Trophoblast cell (in vitro differentiated cells and primary cell): Measurements from ENCODE around the gene PTPN12.

Experiments
- DNase-seq, 2 donors: peaks; one replicate each; pipeline ENCODE4 v3.0.0-alpha.2; 2016
- H2AFZ ChIP-seq: 2 replicates; pipeline ENCODE4 v1.6.1; 2013; ENCODE audit warnings: low read length, moderate library complexity, mild to moderate bottlenecking; ENCODE audit not compliant: insufficient read depth, poor library complexity
- H2AK5ac ChIP-seq: 2 replicates; pipeline ENCODE4 v1.6.1; 2013; ENCODE audit warnings: mild to moderate bottlenecking, low read length
- H2BK120ac ChIP-seq: 2 replicates; pipeline ENCODE4 v1.6.1; 2013; ENCODE audit warnings: low read length, mild to moderate bottlenecking, moderate library complexity; ENCODE audit not compliant: insufficient read depth, poor library complexity
- H2BK12ac ChIP-seq: 2 replicates; pipeline ENCODE4 v1.6.1; 2013; ENCODE audit warnings: mild to moderate bottlenecking, low read length, moderate library complexity
- H2BK5ac ChIP-seq: 2 replicates; pipeline ENCODE4 v1.6.1; 2013; ENCODE audit warnings: low read length, low read depth, moderate library complexity, mild to moderate bottlenecking; ENCODE audit not compliant: poor library complexity
- H3K14ac ChIP-seq: 2 replicates; pipeline ENCODE4 v1.6.1; 2013; ENCODE audit warnings: mild to moderate bottlenecking, low read length
- H3K18ac ChIP-seq: 2 replicates; pipeline ENCODE4 v1.6.1; 2013; ENCODE audit warnings: mild to moderate bottlenecking, low read length
- H3K23ac ChIP-seq: 2 replicates; pipeline ENCODE4 v1.6.1; 2013; ENCODE audit warnings: low read length
- H3K27ac ChIP-seq: 2 replicates; pipeline ENCODE4 v1.5.1; 2013; ENCODE audit warnings: low read depth, mild to moderate bottlenecking, inconsistent platforms, low read length, moderate library complexity
- H3K27me3 ChIP-seq: 2 replicates; pipeline ENCODE4 v1.6.1; 2013; ENCODE audit warnings: inconsistent platforms, mild to moderate bottlenecking, low read length, moderate library complexity; ENCODE audit not compliant: insufficient read depth
- H3K36me3 ChIP-seq, 2 experiments: 1 replicate in 1 of 2; 2 replicates in 1 of 2; pipeline ENCODE4 v1.6.1; 2013; ENCODE audit warnings: low read length in 2 of 2, mild to moderate bottlenecking in 2 of 2, moderate library complexity in 1 of 2; ENCODE audit not compliant: insufficient read depth in 2 of 2, control insufficient read depth in 1 of 2
- H3K4ac ChIP-seq: 2 replicates; pipeline ENCODE4 v1.6.1; 2013; ENCODE audit warnings: low read depth, mild to moderate bottlenecking, low read length, moderate library complexity
- H3K4me1 ChIP-seq, 2 experiments: 1 replicate in 1 of 2; 2 replicates in 1 of 2; pipeline ENCODE4 v1.6.1; 2013; ENCODE audit warnings: low read length in 2 of 2, mild to moderate bottlenecking in 2 of 2, moderate library complexity in 1 of 2; ENCODE audit not compliant: insufficient read depth in 2 of 2, control insufficient read depth in 1 of 2
- H3K4me2 ChIP-seq: 2 replicates; pipeline ENCODE4 v1.6.1; 2013; ENCODE audit warnings: inconsistent platforms, mild to moderate bottlenecking, low read length, moderate library complexity
- H3K4me3 ChIP-seq: 2 replicates; pipeline ENCODE4 v1.5.1; 2013; ENCODE audit warnings: mild to moderate bottlenecking, low read depth, low read length, inconsistent platforms
- H3K79me1 ChIP-seq: one replicate; pipeline ENCODE4 v1.6.1; 2013; ENCODE audit warnings: low read length
- H3K79me2 ChIP-seq: 2 replicates; pipeline ENCODE4 v1.6.1; 2013; ENCODE audit warnings: low read length, mild to moderate bottlenecking; ENCODE audit not compliant: control insufficient read depth, insufficient read depth, poor library complexity
- H3K9ac ChIP-seq: 2 replicates; pipeline ENCODE4 v1.6.1; 2013; ENCODE audit warnings: mild to moderate bottlenecking, low read length
- H3K9me3 ChIP-seq: 2 replicates; pipeline ENCODE4 v1.6.1; 2013; ENCODE audit warnings: low read depth, mild to moderate bottlenecking, control low read depth, inconsistent platforms, low read length; ENCODE audit not compliant: insufficient read depth
- H4K12ac ChIP-seq: 2 replicates; pipeline ENCODE4 v1.6.1; 2013; ENCODE audit warnings: low read depth, mild to moderate bottlenecking, low read length, moderate library complexity
- H4K8ac ChIP-seq: 2 replicates; pipeline ENCODE4 v1.6.1; 2013; ENCODE audit warnings: low read depth, mild to moderate bottlenecking, low read length, moderate library complexity
- H4K91ac ChIP-seq: one replicate; pipeline ENCODE4 v1.6.1; 2013; ENCODE audit warnings: low read depth, mild to moderate bottlenecking, low read length, moderate library complexity
- WGBS: extraction: QIAGEN DNeasy Blood & Tissue Kit; methylation state at CpG from one replicate; pipeline ENCODE4 v1.1.7; 2013; ENCODE audit warnings: missing lambda C conversion rate; ENCODE audit not compliant: insufficient read length, insufficient coverage; ENCODE audit errors: extremely low coverage; 5-methylcytosine and 5-hydroxymethylcytosine counted together

Gene PTPN12

GRCh38 chr7:77575187-77575586 is 38.1 kb downstream of the PTPN12 start:
- Histone ChIP-seq H3K4me3 (no peak overlapping the region), H2BK5ac (no peak overlapping the region), H3K4ac (no peak overlapping the region), H4K12ac (no peak overlapping the region), H3K14ac (no peak overlapping the region), H3K4me1 (peaks cover 0 to 2% of the 10 kb centered on the region in 2 experiments), H2AK5ac (no peak overlapping the region), H3K79me1 (no peaks in the 10 kb centered on the region), H3K4me2 (no peak overlapping the region), H3K18ac (no peak overlapping the region), H3K27me3 (no peaks in the 10 kb centered on the region), H3K36me3 (peaks cover 22 to 24% of the 10 kb centered on the region in 2 experiments), H3K23ac (no peak overlapping the region), H2AFZ (no peak overlapping the region), H2BK12ac (no peak overlapping the region), H2BK120ac (no peak overlapping the region), H3K9ac (no peak overlapping the region), H3K27ac (no peak overlapping the region), H3K79me2 (no peaks in the 10 kb centered on the region), H3K9me3 (peaks cover 2% of the 10 kb centered on the region), H4K8ac (no peak overlapping the region), H4K91ac (no peak overlapping the region)
- no CpG with 5 or more reads among the region's 7 CpGs for WGBS
- no peak for DNase-seq

GRCh38 chr7:77576856-77577255 is 39.8 kb downstream of the PTPN12 start:
- H3K4me2 ChIP-seq, result no peak overlapping the region
- peaks cover 2% of the 10 kb centered on the region for H3K9me3 ChIP-seq
- no peak overlapping the region for H3K4ac ChIP-seq
- no peak for DNase-seq
- H3K14ac ChIP-seq, result no peak overlapping the region
- no peaks in the 10 kb centered on the region for H3K79me1 ChIP-seq
- no peak overlapping the region for H3K18ac ChIP-seq
- H3K36me3 ChIP-seq, result peaks cover 21 to 25% of the 10 kb centered on the region in 2 experiments
- H3K4me1 ChIP-seq, result peaks cover 0 to 2% of the 10 kb centered on the region in 2 experiments
- no peak overlapping the region for H2AK5ac ChIP-seq
- H2BK120ac ChIP-seq, result no peak overlapping the region
- no peak overlapping the region for H2AFZ ChIP-seq
- H4K8ac ChIP-seq, result no peak overlapping the region
- no peak overlapping the region for H2BK5ac ChIP-seq
- H4K12ac ChIP-seq, result no peak overlapping the region
- no peaks in the 10 kb centered on the region for H3K27me3 ChIP-seq
- H3K4me3 ChIP-seq, result no peak overlapping the region
- H3K9ac ChIP-seq, result no peak overlapping the region
- no peak overlapping the region for H3K27ac ChIP-seq
- H3K23ac ChIP-seq, result no peak overlapping the region
- H3K79me2 ChIP-seq, result no peaks in the 10 kb centered on the region
- no CpG with 5 or more reads among the region's 3 CpGs for WGBS
- no peak overlapping the region for H4K91ac ChIP-seq
- no peak overlapping the region for H2BK12ac ChIP-seq

- Histone ChIP-seq H2AFZ (no peak overlapping the region), H3K14ac (no peak overlapping the region), H3K4me1 (peaks cover 0 to 2% of the 10 kb centered on the region in 2 experiments), H2BK120ac (no peak overlapping the region), H3K79me1 (no peaks in the 10 kb centered on the region), H3K79me2 (no peaks in the 10 kb centered on the region), H3K9ac (no peak overlapping the region), H2BK5ac (no peak overlapping the region), H3K18ac (no peak overlapping the region), H4K91ac (no peak overlapping the region), H3K27ac (no peak overlapping the region), H3K4me3 (no peak overlapping the region), H3K9me3 (peaks cover 2% of the 10 kb centered on the region), H3K27me3 (no peaks in the 10 kb centered on the region), H3K4me2 (no peak overlapping the region), H3K23ac (no peak overlapping the region), H2AK5ac (no peak overlapping the region), H3K36me3 (peaks cover 18 to 21% of the 10 kb centered on the region in 2 experiments), H3K4ac (no peak overlapping the region), H4K12ac (no peak overlapping the region), H4K8ac (no peak overlapping the region), H2BK12ac (no peak overlapping the region)
- peak in 1 of 2 donors; percentile 82 for DNase-seq
Measured at GRCh38 chr7:77579797-77580196, 42.7 kb downstream of the PTPN12 start.

- Histone ChIP-seq H3K27me3 (no peaks in the 10 kb centered on the region), H3K79me2 (no peaks in the 10 kb centered on the region), H3K27ac (no peak overlapping the region), H3K4ac (no peak overlapping the region), H3K23ac (no peak overlapping the region), H2AFZ (no peak overlapping the region), H3K9ac (no peak overlapping the region), H3K4me2 (no peak overlapping the region), H3K4me3 (no peak overlapping the region), H2BK120ac (no peak overlapping the region), H2BK5ac (no peak overlapping the region), H2AK5ac (no peak overlapping the region), H3K9me3 (peaks cover 2% of the 10 kb centered on the region), H3K79me1 (no peaks in the 10 kb centered on the region), H3K14ac (no peak overlapping the region), H3K36me3 (peaks cover 14 to 16% of the 10 kb centered on the region in 2 experiments), H3K4me1 (peaks cover 0 to 2% of the 10 kb centered on the region in 2 experiments), H3K18ac (no peak overlapping the region), H4K91ac (no peak overlapping the region), H2BK12ac (no peak overlapping the region), H4K8ac (no peak overlapping the region), H4K12ac (no peak overlapping the region)
- no CpG with 5 or more reads among the region's 4 CpGs for WGBS
- peak; percentile 59 to 89 for DNase-seq
Measured at GRCh38 chr7:77580762-77581350, 43.8 kb downstream of the PTPN12 start.
